ENCODE data around the gene ADAMTS17. TPM values are rescaled to one million over a fixed set of nuclear protein-coding genes. Genes with fewer than 3 reads are reported as not detected.

Gene ADAMTS17
- total RNA-seq, 1 experiment from 2014 or later = 4.2 TPM

GRCh38 chr15:99974246-99974645 lies 367.5 kb downstream of the ADAMTS17 start:
- POLR2A ChIA-PET = no interaction called here
- Histone ChIP-seq H3K27ac (ENCODE audit: low read depth, low read length) (no peak overlapping the region), H3K9me2 (ENCODE audit: insufficient read depth) (no peaks in the 10 kb centered on the region), H3K27me3 (ENCODE audit: insufficient read depth, low read length) (no peaks in the 10 kb centered on the region), H3K36me3 (ENCODE audit: control insufficient read depth in 1 of 2, insufficient read depth in 2 of 2, low read length in 2 of 2) (no peaks in the 10 kb centered on the region), H3K9ac (ENCODE audit: low read length) (no peak overlapping the region), H3K4me3 (replicated peaks in 1 of 2; ENCODE audit: low read depth in 1 of 2, low read length in 2 of 2) (no peak overlapping the region), H3K9me3 (ENCODE audit: control insufficient read depth in 1 of 2, insufficient read depth in 1 of 2, low read depth in 1 of 2, low read length in 2 of 2) (no peaks in the 10 kb centered on the region), H3K4me1 (ENCODE audit: control insufficient read depth in 1 of 2, insufficient read depth in 2 of 2, low read length in 2 of 2) (no peaks in the 10 kb centered on the region), H2AFZ (ENCODE audit: low read depth, low read length, poor library complexity, severe bottlenecking) (no peak overlapping the region), H3K4me2 (ENCODE audit: low read length) (no peak overlapping the region), H4K20me1 (ENCODE audit: insufficient read depth) (no peaks in the 10 kb centered on the region), H3K79me2 (ENCODE audit: insufficient read depth, low read length) (no peaks in the 10 kb centered on the region)
- RAD21 ChIA-PET (ENCODE audit: low non-redundant PET in 1 of 2, low total read pairs in 2 of 2, uncharacterized antibody in 2 of 2, unreplicated experiment in 2 of 2) = no interaction called here
- CTCF ChIA-PET = no interaction called here
- ATAC-seq = no peak
- DNase-seq (ENCODE audit: low read depth, low spot score) = no peak
- no peak for TF ChIP-seq POLR2AphosphoS5 (IDR thresholded peaks at IDR 0.05; ENCODE audit: low read depth, low read length)
- TF ChIP-seq CEBPB (IDR thresholded peaks at IDR 0.05; ENCODE audit: low read depth) = no peak
- no peak for TF ChIP-seq CTCF (IDR thresholded peaks at IDR 0.05 in 2 of 3, conservative IDR thresholded peaks at IDR 0.05 in 1 of 3; ENCODE audit: borderline replicate concordance in 1 of 3, insufficient read depth in 1 of 3, low read depth in 2 of 3, low read length in 2 of 3)
- TF ChIP-seq EZH2phosphoT487 (IDR thresholded peaks at IDR 0.05; ENCODE audit: borderline replicate concordance) = no peak
- TF ChIP-seq EZH2 (IDR thresholded peaks at IDR 0.05) = no peak
- TF ChIP-seq JUND (IDR thresholded peaks at IDR 0.05) = no peak
- no peak for TF ChIP-seq REST (IDR thresholded peaks at IDR 0.05; ENCODE audit: low read depth)
- no peak for TF ChIP-seq SIN3A (IDR thresholded peaks at IDR 0.05; ENCODE audit: low read depth)
- no peak for TF ChIP-seq CBX3 (IDR thresholded peaks at IDR 0.05; ENCODE audit: low read depth)
- no peak for TF ChIP-seq ATF3 (IDR thresholded peaks at IDR 0.05)
- TF ChIP-seq POLR2A (IDR thresholded peaks at IDR 0.05; ENCODE audit: borderline replicate concordance, extremely low read depth, insufficient read depth, insufficient read length) = no peak
- no peak for TF ChIP-seq ZFX (IDR thresholded peaks at IDR 0.05)
- no peak for TF ChIP-seq ZNF274 (IDR thresholded peaks at IDR 0.05; ENCODE audit: low read depth, low read length)
- intact Hi-C loops (cut with micrococcal nuclease) = no loop called here
- no TSS peak for BruUV-seq (replicated peaks)

Measured in HCT116 (cell line).